ENCODE data around the gene ASAH2. TPM values are rescaled to one million over a fixed set of nuclear protein-coding genes. Genes with fewer than 3 reads are reported as not detected.

ASAH2 gene
- total RNA-seq, 4 donors from 2014 or later = 0.83 to 52.2 (median 5.7) TPM

DNA sequence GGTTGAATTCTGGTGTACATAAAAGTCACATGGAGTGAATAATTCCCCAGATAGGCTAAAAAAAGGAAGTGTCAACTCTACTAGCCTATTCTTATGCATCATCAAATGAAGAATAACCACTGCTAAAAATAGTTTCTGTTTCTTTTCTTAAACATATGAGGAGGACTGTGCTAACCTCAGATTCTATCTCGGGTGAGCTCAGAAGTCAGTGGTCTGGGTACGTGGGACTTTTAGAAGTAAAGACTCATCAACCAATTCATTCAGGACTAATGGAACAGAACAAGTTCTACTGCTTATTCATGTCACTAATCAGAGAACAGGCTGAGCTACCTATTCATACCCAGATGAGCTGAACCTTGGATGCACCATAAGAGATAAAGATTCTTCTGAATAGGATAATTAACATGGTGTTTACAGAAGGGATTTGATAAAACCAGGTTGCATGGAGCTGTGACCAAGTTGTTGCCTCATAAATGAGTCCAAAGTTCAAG, 9.5 kb upstream of the ASAH2 start:
- TF ChIP-seq, protein P1, sequence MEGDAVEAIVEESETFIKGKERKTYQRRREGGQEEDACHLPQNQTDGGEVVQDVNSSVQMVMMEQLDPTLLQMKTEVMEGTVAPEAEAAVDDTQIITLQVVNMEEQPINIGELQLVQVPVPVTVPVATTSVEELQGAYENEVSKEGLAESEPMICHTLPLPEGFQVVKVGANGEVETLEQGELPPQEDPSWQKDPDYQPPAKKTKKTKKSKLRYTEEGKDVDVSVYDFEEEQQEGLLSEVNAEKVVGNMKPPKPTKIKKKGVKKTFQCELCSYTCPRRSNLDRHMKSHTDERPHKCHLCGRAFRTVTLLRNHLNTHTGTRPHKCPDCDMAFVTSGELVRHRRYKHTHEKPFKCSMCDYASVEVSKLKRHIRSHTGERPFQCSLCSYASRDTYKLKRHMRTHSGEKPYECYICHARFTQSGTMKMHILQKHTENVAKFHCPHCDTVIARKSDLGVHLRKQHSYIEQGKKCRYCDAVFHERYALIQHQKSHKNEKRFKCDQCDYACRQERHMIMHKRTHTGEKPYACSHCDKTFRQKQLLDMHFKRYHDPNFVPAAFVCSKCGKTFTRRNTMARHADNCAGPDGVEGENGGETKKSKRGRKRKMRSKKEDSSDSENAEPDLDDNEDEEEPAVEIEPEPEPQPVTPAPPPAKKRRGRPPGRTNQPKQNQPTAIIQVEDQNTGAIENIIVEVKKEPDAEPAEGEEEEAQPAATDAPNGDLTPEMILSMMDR (IDR thresholded peaks at IDR 0.05) = peak in 1 of 6 experiments; percentile 1
- no peak for TF ChIP-seq POLR2A (IDR thresholded peaks at IDR 0.05)
- Histone ChIP-seq H3K4me3 (no peak overlapping the region), H3K4me1 (peaks cover 0 to 6% (median 0%) of the 10 kb centered on the region in 4 donors), H3K36me3 (no peaks in the 10 kb centered on the region), H3K27me3 (no peaks in the 10 kb centered on the region), H3K9me3 (no peaks in the 10 kb centered on the region), H3K27ac (peak overlapping the region in 2 of 4 donors; percentile 29 to 32)
- DNase-seq = no peak

GRCh38 chr10:50254479-50254878, 3.2 kb upstream of the ASAH2 start:
- DNase-seq = no peak
- Histone ChIP-seq H3K36me3 (no peaks in the 10 kb centered on the region), H3K27me3 (no peaks in the 10 kb centered on the region), H3K4me1 (no peaks in the 10 kb centered on the region), H3K27ac (no peak overlapping the region), H3K9me3 (no peaks in the 10 kb centered on the region), H3K4me3 (no peak overlapping the region)
- TF ChIP-seq, protein P1 (IDR thresholded peaks at IDR 0.05) = no peak
- TF ChIP-seq POLR2A (IDR thresholded peaks at IDR 0.05) = no peak

DNA sequence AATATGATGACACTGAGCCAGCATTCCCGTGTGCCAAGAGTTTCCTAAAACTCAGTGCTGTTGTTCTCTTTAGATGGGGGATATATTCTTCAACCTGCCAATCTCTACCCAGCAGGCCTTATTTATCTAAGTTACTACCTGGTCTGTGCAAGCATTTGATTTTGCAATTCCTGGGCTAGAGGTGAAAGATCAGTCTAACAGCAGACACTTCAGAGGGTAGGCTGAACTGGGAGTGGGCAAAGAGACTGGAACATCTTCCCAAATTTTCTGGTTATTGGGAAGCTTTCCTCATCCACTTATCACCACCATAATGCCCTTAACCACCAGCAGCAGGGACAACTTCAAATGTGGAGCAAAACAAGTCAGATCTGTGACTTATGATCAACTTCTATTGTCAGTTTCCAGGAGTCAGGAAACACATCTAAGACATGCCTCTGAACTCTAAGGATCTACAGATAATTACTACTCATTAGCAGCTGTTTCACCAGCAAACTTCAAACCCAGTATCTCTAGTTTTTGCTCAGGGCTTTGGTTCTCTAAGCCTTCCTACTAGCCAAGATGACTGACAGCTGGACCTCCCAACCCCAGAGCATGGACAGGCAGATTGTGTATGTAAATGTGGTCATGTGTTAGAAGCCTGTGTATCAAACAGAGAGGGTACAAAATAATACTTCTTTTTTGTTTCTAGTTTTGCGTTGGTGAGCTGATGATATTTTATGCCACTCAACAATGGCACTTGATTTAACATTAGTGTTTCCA, 1.0 kb downstream of the ASAH2 start:
- TF ChIP-seq POLR2A (IDR thresholded peaks at IDR 0.05) = no peak
- TF ChIP-seq, protein P1 (IDR thresholded peaks at IDR 0.05) = no peak
- Histone ChIP-seq H3K27me3 (no peaks in the 10 kb centered on the region), H3K9me3 (no peaks in the 10 kb centered on the region), H3K4me3 (no peak overlapping the region), H3K4me1 (peaks cover 0 to 19% (median 0%) of the 10 kb centered on the region in 4 donors), H3K27ac (peak overlapping the region in 2 of 4 donors; percentile 16 to 23), H3K36me3 (no peaks in the 10 kb centered on the region)
- no peak for DNase-seq

- Histone ChIP-seq H3K27ac (peak overlapping the region in 1 of 4 donors; percentile 44), H3K4me1 (peaks cover 0 to 19% (median 0%) of the 10 kb centered on the region in 4 donors), H3K27me3 (no peaks in the 10 kb centered on the region), H3K9me3 (no peaks in the 10 kb centered on the region), H3K4me3 (no peak overlapping the region), H3K36me3 (no peaks in the 10 kb centered on the region)
- DNase-seq = no peak
- TF ChIP-seq, protein P1 (IDR thresholded peaks at IDR 0.05) = no peak
- no peak for TF ChIP-seq POLR2A (IDR thresholded peaks at IDR 0.05)
Measured at GRCh38 chr10:50248598-50248997, 2.7 kb downstream of the ASAH2 start.

- no peak for DNase-seq
- H3K27me3 ChIP-seq = no peaks in the 10 kb centered on the region
- peaks cover 0 to 19% (median 0%) of the 10 kb centered on the region in 4 donors for H3K4me1 ChIP-seq
- no peak overlapping the region for H3K4me3 ChIP-seq
- no peak for TF ChIP-seq POLR2A (IDR thresholded peaks at IDR 0.05)
- TF ChIP-seq, protein P1 (IDR thresholded peaks at IDR 0.05) = no peak
- no peaks in the 10 kb centered on the region for H3K9me3 ChIP-seq
- H3K27ac ChIP-seq = peak overlapping the region in 2 of 4 donors; percentile 37 to 57
- H3K36me3 ChIP-seq = no peaks in the 10 kb centered on the region
Measured at GRCh38 chr10:50248062-50248461, 3.3 kb downstream of the ASAH2 start.

Measured in Peyer's patch (tissue), 4 donors.